MCF 10A (cell line): ENCODE results near the gene DNAH9. TPM values are rescaled to one million over a fixed set of nuclear protein-coding genes. Genes with fewer than 3 reads are reported as not detected.

ENCODE experiments used
- BruUV-seq: library from RNA; stranded (reverse); fragments of 400-500 nt; replicated peaks from 2 replicates; lab custom pipeline; 2021; lab: Mats Ljungman, UMichigan
- CTCF ChIA-PET: fragments of 300-600 bp; sonication (Branson Sonifier 250); formaldehyde crosslinking; extraction: SDS; loops from one replicate; lab custom pipeline; 2021; ENCODE audit warnings: antibody characterized with exemption, inconsistent platforms; lab: Yijun Ruan, JAX
- POLR2A ChIA-PET: fragments of 300-600, 350-650 bp; sonication (Branson Sonifier 250); formaldehyde crosslinking; extraction: SDS; loops from one replicate; lab custom pipeline; 2020; ENCODE audit warnings: antibody characterized with exemption, inconsistent platforms; lab: Yijun Ruan, JAX
- DNase-seq: peaks from one replicate; pipeline ENCODE4 v3.0.0-alpha.2; 2018; ENCODE audit not compliant: unreplicated experiment
- H3K27ac Mint-ChIP-seq: one replicate; pipeline ENCODE4 v1.8.0; 2022; ENCODE audit warnings: mild to moderate bottlenecking, low read depth, mixed read lengths; ENCODE audit not compliant: unreplicated experiment
- H3K27me3 Mint-ChIP-seq: one replicate; pipeline ENCODE4 v1.8.0; 2022; ENCODE audit warnings: mixed read lengths; ENCODE audit not compliant: insufficient read depth, unreplicated experiment
- H3K36me3 Mint-ChIP-seq: one replicate; pipeline ENCODE4 v1.8.0; 2022; ENCODE audit warnings: mild to moderate bottlenecking, moderate library complexity, mixed read lengths; ENCODE audit not compliant: insufficient read depth, unreplicated experiment
- H3K4me1 Mint-ChIP-seq: one replicate; pipeline ENCODE4 v1.8.0; 2022; ENCODE audit warnings: mixed read lengths; ENCODE audit not compliant: insufficient read depth, unreplicated experiment
- H3K4me3 Mint-ChIP-seq: one replicate; pipeline ENCODE4 v1.8.0; 2022; ENCODE audit warnings: mild to moderate bottlenecking, moderate library complexity, mixed read lengths; ENCODE audit not compliant: unreplicated experiment
- H3K9me3 Mint-ChIP-seq: one replicate; pipeline ENCODE4 v1.8.0; 2022; ENCODE audit warnings: mixed read lengths; ENCODE audit not compliant: unreplicated experiment
- intact Hi-C: fragments of 100-400 bp; cut with micrococcal nuclease; formaldehyde crosslinking; loops from 2 replicates; pipeline ENCODE4 v1.14.1; 2022
- total RNA-seq: library from RNA; stranded (reverse); gene quantifications from 2 replicates; pipeline ENCODE4 v1.2.3, GENCODE V29; 2022
- TF ChIP-seq, protein P1 (sequence below): fragments of 200-600 bp; IDR thresholded peaks from one replicate; pipeline ENCODE4 v1.8.0; 2022; ENCODE audit warnings: antibody characterized with exemption, mild to moderate bottlenecking; ENCODE audit not compliant: unreplicated experiment

DNAH9 gene
- total RNA-seq, 1 experiment from 2014 or later = 0.44 TPM

DNA sequence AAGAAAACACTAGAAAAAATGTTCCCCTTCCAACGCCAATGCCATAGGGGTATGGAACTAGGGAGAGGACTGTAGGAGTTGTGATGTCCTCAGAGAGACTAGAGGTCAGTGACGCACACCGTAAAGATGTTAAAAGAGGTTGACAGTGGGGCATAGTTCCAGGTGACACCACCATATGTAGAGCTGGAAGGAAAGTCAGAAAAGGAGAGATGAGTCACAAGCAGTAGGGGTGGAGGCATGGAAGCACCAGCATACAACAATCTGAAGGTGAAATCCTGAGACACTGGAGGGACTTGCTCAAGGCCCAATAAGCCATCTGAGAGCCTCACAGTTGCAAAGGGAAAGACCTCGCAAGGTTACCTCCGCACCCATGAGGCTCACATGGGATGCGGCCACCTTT, 323.0 kb downstream of the DNAH9 start:
- BruUV-seq = no TSS peak
- DNase-seq = no peak
- CTCF ChIA-PET = interaction anchor here (0.9 kb wide), 1 partner anchor 778 kb away, joined by 3 read pairs; no protein-coding TSS in a partner anchor
- Mint-ChIP-seq H3K36me3 (no peaks in the 10 kb centered on the region), H3K4me3 (no peak overlapping the region), H3K4me1 (no peaks in the 10 kb centered on the region), H3K9me3 (peaks cover 6% of the 10 kb centered on the region), H3K27me3 (peaks cover 17% of the 10 kb centered on the region), H3K27ac (no peak overlapping the region)
- TF ChIP-seq, protein P1, sequence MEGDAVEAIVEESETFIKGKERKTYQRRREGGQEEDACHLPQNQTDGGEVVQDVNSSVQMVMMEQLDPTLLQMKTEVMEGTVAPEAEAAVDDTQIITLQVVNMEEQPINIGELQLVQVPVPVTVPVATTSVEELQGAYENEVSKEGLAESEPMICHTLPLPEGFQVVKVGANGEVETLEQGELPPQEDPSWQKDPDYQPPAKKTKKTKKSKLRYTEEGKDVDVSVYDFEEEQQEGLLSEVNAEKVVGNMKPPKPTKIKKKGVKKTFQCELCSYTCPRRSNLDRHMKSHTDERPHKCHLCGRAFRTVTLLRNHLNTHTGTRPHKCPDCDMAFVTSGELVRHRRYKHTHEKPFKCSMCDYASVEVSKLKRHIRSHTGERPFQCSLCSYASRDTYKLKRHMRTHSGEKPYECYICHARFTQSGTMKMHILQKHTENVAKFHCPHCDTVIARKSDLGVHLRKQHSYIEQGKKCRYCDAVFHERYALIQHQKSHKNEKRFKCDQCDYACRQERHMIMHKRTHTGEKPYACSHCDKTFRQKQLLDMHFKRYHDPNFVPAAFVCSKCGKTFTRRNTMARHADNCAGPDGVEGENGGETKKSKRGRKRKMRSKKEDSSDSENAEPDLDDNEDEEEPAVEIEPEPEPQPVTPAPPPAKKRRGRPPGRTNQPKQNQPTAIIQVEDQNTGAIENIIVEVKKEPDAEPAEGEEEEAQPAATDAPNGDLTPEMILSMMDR = no peak
- POLR2A ChIA-PET = no interaction called here
- intact Hi-C loops = no loop called here

DNA sequence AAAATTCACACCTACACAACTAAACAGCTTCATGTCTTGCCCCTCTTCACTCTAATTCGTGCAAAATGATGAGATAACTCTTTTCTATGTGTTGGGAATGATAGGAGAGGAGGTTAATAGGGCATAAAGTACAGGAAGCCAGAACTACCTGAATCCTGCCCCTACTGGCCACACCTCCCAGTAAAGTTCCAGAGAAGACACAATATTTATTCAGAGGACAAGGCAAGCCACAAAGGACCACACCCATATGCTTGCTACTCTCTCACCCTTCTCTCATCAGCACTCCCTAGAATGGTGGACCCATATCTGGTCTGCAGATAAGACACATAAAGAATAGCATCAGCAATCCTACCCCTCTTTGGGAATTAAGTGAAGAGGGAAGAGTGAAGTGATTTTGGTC, 324.4 kb downstream of the DNAH9 start:
- BruUV-seq = no TSS peak
- no peak overlapping the region for H3K4me3 Mint-ChIP-seq
- H3K36me3 Mint-ChIP-seq = no peaks in the 10 kb centered on the region
- H3K27ac Mint-ChIP-seq = no peak overlapping the region
- peaks cover 3% of the 10 kb centered on the region for H3K27me3 Mint-ChIP-seq
- TF ChIP-seq, protein P1 = no peak
- ChIA-PET CTCF (interaction anchor here (0.6 to 2.9 kb wide), 5 partner anchors 9 to 1047 kb away, joined by 3 to 13 read pairs (median 3); no protein-coding TSS in a partner anchor), POLR2A (no interaction called here)
- intact Hi-C loops = no loop called here
- DNase-seq = no peak
- peaks cover 3% of the 10 kb centered on the region for H3K9me3 Mint-ChIP-seq
- H3K4me1 Mint-ChIP-seq = no peaks in the 10 kb centered on the region

DNA sequence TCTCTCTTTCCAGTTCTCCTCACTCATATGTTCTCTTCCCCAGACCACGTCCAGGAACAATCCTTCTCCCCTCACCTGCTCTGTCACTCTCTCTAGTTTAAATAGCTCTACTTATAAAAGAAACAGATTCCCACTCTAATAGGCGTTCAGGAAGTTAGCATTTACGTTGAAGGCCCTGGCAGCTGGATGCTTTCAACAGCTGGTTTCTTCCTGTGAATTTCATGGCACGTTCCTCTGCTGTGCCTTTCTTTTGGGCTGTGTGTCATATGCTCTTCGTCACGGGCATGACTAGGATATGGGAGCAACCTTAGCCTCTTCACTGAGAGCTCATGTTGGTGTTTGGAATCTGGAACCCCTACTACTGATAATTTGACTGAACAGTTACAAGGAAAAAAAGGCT, 325.8 kb downstream of the DNAH9 start:
- no TSS peak for BruUV-seq
- no peaks in the 10 kb centered on the region for H3K9me3 Mint-ChIP-seq
- ChIA-PET POLR2A (no interaction called here), CTCF (interaction anchor here (0.6 to 2.9 kb wide), 7 partner anchors 12 to 1583 kb away, joined by 3 to 13 read pairs (median 3); no protein-coding TSS in a partner anchor)
- H3K27me3 Mint-ChIP-seq = no peaks in the 10 kb centered on the region
- TF ChIP-seq, protein P1 = no peak
- peaks cover 6% of the 10 kb centered on the region for H3K4me1 Mint-ChIP-seq
- H3K36me3 Mint-ChIP-seq = no peaks in the 10 kb centered on the region
- H3K27ac Mint-ChIP-seq = no peak overlapping the region
- no peak overlapping the region for H3K4me3 Mint-ChIP-seq
- intact Hi-C loops = no loop called here
- no peak for DNase-seq

DNA sequence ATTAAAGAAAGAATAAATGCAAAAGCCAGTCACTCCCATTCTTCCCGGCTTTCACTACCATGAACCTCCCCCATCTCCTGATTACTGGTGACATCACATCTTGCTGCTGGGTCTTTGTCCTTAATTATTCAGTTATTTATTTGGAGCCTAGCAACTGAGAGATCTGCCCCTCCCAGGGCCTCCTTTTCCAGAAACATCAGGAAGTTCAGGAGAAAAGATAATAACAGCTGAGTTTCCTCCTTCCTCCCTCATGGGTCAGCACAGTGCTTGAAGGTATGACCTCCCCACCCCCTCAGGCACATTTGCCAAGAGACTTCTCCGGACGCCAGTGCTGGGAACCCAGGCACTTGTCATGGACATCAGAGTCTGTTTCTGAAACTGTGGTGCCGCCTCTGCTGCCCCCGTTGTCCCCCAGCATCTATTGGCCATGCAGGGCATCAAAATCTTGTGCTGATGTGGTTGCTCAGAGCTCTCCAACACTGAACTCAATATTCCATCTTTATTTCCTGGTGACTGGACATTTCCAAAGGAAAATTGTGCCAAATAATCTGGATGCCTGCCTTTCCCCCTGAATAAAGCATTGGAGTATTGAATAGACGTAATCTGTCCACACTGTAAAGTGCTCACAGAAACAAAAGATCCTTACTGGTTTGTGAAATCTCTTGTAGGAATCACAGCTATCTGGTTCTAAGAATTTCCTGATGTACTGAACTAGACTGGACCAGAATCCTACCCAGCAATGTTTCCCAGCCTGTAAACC, 327.2 kb downstream of the DNAH9 start:
- H3K4me1 Mint-ChIP-seq = peaks cover 6% of the 10 kb centered on the region
- intact Hi-C loops = no loop called here
- no peak overlapping the region for H3K27ac Mint-ChIP-seq
- no TSS peak for BruUV-seq
- TF ChIP-seq, protein P1 = no peak
- no peaks in the 10 kb centered on the region for H3K9me3 Mint-ChIP-seq
- CTCF ChIA-PET = interaction anchor here (0.5 to 2.9 kb wide), 3 partner anchors 10 to 816 kb away, joined by 3 to 13 read pairs (median 9); no protein-coding TSS in a partner anchor
- DNase-seq = no peak
- no peaks in the 10 kb centered on the region for H3K36me3 Mint-ChIP-seq
- POLR2A ChIA-PET = interaction anchor here (0.6 kb wide), 1 partner anchor 19 kb away, joined by 5 read pairs; no protein-coding TSS in a partner anchor
- H3K27me3 Mint-ChIP-seq = no peaks in the 10 kb centered on the region
- H3K4me3 Mint-ChIP-seq = no peak overlapping the region
